Measurements from ENCODE around the gene QRSL1.
"Not testable (repeated sequence)": the region's sequence is repeated elsewhere in the genome, so short reads cannot be mapped to it uniquely, and the experiment has no call there.

Gene QRSL1

DNA sequence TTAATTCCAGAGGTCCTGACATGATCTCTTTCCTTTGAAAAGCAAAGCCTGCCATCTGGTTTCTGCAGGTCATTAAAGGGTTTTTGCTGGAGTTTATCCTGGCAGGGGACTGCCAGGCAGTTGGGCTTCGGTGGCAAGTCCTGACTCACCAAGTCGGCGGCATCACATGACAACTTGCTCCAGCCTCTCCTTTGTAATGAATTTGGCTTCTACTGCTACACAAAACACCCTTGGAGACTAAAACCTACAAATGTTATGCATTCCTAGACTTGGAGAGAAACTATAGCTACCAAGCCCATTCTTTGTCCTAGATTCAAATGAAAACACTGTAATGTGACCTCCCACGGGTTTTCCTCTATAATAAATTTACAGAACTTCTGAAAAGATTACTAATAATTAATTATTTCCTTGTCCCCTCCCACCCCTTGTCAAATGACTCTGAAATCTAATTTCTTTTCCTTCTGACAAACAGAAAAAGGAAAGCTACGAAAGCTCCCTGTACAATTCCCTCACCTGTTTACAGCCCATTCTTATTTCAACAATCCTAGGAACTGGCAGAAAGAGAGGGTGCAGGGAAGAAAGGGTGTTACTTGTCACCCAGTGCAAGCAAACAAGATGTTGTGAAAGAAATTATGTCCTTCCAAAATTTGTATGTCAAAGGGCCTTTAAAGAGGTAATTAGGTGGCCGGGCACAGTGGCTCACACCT, 62.9 kb downstream of the QRSL1 start:
- H3K4me2 ChIP-seq, result no peak overlapping the region; the same call in 1 of the 2 replicates
- H3K4me3 ChIP-seq, result no peak overlapping the region
- H3K27me3 ChIP-seq, result no peaks in the 10 kb centered on the region
- no peak overlapping the region for H3K9ac ChIP-seq
- H3K27ac ChIP-seq, result no peak overlapping the region
- TF ChIP-seq Cebpa-rat (IDR thresholded peaks at IDR 0.05), result no peak
- no peaks in the 10 kb centered on the region for H3K36me3 ChIP-seq
- no peaks in the 10 kb centered on the region; the same call in 1 of the 2 replicates for H3K9me3 ChIP-seq
- no peaks in the 10 kb centered on the region for H4K20me1 ChIP-seq
- peaks cover 52% of the 10 kb centered on the region for H3K4me1 ChIP-seq

DNA sequence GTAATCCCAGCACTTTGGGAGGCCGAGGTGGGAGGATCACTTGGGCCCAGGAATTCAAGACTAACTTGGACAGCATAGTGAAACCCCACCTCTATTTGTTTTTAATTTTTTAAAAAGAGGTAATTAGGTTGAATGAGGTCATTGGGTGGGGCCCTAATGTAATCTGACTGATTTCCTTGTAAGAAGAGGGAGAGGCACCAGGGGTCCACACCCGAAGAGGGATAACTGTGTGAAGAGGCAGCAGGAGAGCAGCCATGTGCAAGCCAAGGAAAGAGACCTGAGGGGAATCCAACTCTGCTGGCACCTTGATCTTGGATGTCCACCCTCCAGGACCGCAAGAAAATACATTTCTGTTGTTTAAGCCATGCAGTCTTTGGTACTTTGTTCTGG, 63.4 kb downstream of the QRSL1 start:
- H3K4me1 ChIP-seq, result peaks cover 57% of the 10 kb centered on the region
- no peak overlapping the region for H3K4me3 ChIP-seq
- no peak overlapping the region for H3K9ac ChIP-seq
- no peak for TF ChIP-seq Cebpa-rat (IDR thresholded peaks at IDR 0.05)
- no peaks in the 10 kb centered on the region; the same call in 1 of the 2 replicates for H3K9me3 ChIP-seq
- H4K20me1 ChIP-seq, result no peaks in the 10 kb centered on the region
- peak overlapping the region; percentile 65; the same call in 1 of the 2 replicates for H3K4me2 ChIP-seq
- H3K36me3 ChIP-seq, result no peaks in the 10 kb centered on the region
- H3K27me3 ChIP-seq, result no peaks in the 10 kb centered on the region
- no peak overlapping the region for H3K27ac ChIP-seq

DNA sequence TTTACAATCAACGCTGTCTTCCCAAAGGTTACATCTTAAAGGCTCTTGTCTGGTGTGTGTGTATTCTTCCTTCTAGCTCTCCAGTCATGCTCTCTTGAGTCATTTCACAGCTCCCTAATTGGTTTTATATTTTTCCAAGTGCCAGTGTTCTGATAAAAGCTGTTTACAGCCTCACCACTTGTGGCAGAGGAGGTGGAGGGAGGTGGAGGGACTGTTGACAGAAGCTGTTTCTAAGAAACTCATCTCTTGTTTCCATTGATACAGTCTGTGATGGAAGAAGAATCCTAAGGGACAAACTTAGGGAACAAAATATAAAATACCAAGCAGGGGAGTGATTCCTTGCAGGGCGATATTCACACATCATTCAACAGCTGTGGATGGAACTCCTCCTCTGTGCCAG, 64.0 kb downstream of the QRSL1 start:
- H3K9me3 ChIP-seq, result no peaks in the 10 kb centered on the region; the same call in 1 of the 2 replicates
- H3K36me3 ChIP-seq, result no peaks in the 10 kb centered on the region
- no peaks in the 10 kb centered on the region for H4K20me1 ChIP-seq
- peak overlapping the region; percentile 65 for H3K4me2 ChIP-seq
- no peak overlapping the region for H3K27ac ChIP-seq
- no peak overlapping the region for H3K9ac ChIP-seq
- no peak overlapping the region for H3K4me3 ChIP-seq
- H3K27me3 ChIP-seq, result no peaks in the 10 kb centered on the region
- peaks cover 60% of the 10 kb centered on the region for H3K4me1 ChIP-seq
- no peak for TF ChIP-seq Cebpa-rat (IDR thresholded peaks at IDR 0.05)

DNA sequence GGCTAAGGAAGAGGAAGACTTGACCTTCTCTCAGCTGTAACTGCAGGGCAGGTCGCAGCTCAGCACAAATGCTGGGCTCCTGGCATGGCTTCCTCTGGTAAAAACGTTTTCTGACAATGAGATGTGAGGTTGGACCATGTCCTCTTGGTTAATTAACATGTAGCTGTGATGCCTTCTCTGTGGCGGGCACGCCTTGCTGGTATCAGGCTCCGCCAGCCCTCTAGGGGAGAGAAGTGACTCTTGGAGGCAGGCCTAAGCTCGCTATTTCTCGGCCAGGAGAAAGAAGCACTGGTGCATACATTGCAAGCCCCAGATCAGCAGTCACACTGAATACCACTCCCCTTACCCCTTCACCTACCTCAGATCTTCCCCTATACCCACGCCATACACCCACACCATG, 65.0 kb downstream of the QRSL1 start:
- no peaks in the 10 kb centered on the region; the same call in 1 of the 2 replicates for H3K9me3 ChIP-seq
- peak overlapping the region; percentile 41; the same call in 1 of the 2 replicates for H3K27ac ChIP-seq
- no peak overlapping the region for H3K4me3 ChIP-seq
- peaks cover 62% of the 10 kb centered on the region for H3K4me1 ChIP-seq
- peak overlapping the region; percentile 65 for H3K4me2 ChIP-seq
- no peaks in the 10 kb centered on the region for H3K36me3 ChIP-seq
- H3K27me3 ChIP-seq, result no peaks in the 10 kb centered on the region
- TF ChIP-seq Cebpa-rat (IDR thresholded peaks at IDR 0.05), result no peak
- no peaks in the 10 kb centered on the region for H4K20me1 ChIP-seq
- H3K9ac ChIP-seq, result peak overlapping the region; percentile 20; the same call in 1 of the 2 replicates

DNA sequence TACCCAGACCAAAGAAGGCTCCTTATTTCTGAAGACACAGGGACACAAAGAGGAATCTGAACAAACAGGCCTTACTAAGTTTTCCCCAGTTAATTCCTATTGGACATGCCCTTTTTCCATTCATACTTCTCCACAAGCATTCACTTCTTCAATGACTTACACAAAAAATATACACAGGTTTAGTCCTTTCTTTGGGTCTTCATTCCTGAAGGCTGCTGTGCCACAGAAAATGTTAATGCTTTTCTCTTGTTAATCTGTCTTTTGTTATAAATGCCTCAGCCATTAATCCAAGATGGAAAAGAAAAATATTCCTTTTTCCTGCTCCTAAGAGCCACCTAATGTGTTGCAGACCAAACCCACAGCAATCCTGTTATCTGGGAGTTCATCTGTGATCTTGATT, 71.2 kb downstream of the QRSL1 start:
- Histone ChIP-seq H4K20me1 (no peaks in the 10 kb centered on the region), H3K9ac (peak overlapping the region; percentile 89), H3K4me2 (peak overlapping the region; percentile 95), H3K4me3 (peak overlapping the region; percentile 27; the same call in 1 of the 2 replicates), H3K9me3 (peaks cover 12% of the 10 kb centered on the region), H3K27me3 (no peaks in the 10 kb centered on the region), H3K27ac (peak overlapping the region; percentile 99), H3K36me3 (peaks cover 8% of the 10 kb centered on the region; the same call in 1 of the 2 replicates), H3K4me1 (peaks cover 93% of the 10 kb centered on the region)
- TF ChIP-seq Cebpa-rat (IDR thresholded peaks at IDR 0.05), result no peak

DNA sequence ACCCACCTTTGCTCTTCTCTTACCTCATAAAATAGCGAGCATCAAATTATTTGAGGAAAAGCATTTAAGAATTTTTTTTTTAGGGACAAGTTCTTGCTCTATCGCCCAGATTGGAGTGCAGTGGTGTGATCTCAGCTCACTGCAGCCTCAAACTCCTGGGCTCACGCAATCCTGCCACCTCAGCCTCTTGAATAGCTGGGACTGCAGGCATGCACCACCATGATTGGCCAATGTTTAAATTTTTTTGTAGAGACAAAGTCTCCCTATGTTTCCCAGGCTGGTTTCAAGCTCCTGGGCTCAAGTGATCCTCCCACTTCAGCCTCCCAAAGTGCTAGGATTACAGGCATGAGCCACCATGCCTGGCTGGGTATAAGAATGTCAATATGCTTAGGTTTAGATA, 71.8 kb downstream of the QRSL1 start:
- Histone ChIP-seq H3K4me3 (peak overlapping the region; percentile 63), H3K27ac (peak overlapping the region; percentile 99), H3K36me3 (peaks cover 14% of the 10 kb centered on the region; the same call in 1 of the 2 replicates), H3K4me1 (peaks cover 93% of the 10 kb centered on the region), H3K9ac (peak overlapping the region; percentile 89), H3K4me2 (peak overlapping the region; percentile 95), H3K9me3 (peaks cover 18% of the 10 kb centered on the region)
- not testable (repeated sequence) for H4K20me1 ChIP-seq, H3K27me3 ChIP-seq

DNA sequence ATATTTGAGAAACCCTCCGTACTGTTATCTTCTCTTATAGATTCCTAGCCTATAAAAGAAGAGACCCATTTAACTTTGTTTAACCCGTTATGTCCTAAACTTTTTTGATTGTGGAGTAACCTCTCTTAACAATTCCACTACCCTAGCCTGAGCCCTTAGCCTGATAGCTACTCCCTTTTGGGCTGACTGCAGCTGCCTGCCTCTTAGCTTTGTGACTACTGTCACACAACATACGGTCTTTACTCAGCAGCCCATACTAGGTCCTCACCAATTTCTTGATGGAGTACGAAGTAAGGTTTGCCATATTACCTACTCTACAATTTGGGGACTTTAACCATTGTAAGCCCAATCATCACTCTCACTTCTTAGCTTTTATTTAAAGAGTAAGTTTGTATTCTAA, 72.7 kb downstream of the QRSL1 start:
- peak overlapping the region; percentile 89 for H3K9ac ChIP-seq
- TF ChIP-seq Cebpa-rat (IDR thresholded peaks at IDR 0.05), result no peak
- peaks cover 26% of the 10 kb centered on the region for H3K9me3 ChIP-seq
- no peaks in the 10 kb centered on the region for H3K27me3 ChIP-seq
- peak overlapping the region; percentile 99 for H3K27ac ChIP-seq
- peak overlapping the region; percentile 63 for H3K4me3 ChIP-seq
- H3K4me2 ChIP-seq, result peak overlapping the region; percentile 95
- peaks cover 85% of the 10 kb centered on the region for H3K4me1 ChIP-seq
- peaks cover 16% of the 10 kb centered on the region; the same call in 1 of the 2 replicates for H3K36me3 ChIP-seq
- no peaks in the 10 kb centered on the region for H4K20me1 ChIP-seq

DNA sequence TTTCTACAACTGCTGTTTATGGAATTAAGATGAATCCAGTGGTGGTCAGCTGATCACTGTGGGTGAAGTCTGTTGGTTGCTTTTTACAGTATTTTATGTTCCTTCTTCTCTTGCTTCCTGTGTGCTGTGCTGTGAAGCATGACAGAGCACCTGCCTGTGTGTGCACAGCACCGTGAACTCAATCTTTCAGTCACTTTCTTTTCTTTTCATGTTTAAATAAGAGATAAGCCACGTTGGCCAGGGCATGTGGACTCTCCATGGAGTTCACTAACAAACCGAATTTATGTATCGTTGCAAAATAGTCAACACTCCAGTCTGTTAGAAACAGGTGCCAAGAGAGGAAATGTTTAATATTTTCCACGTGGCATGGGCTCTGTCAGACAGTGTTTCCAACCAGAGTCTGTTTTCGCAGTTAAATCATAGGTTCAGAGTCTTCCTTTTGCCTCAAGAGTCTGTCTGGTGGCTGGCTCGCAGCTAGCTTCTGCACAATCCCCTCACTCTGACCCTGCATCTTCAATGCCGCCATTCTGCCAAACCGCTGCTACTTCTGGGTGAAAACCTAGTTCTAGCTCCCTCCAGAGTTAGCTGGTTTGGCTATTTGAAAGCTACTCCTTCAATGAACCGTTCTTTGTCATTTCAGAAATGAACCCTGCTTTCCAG, 73.2 kb downstream of the QRSL1 start:
- H3K27me3 ChIP-seq, result no peaks in the 10 kb centered on the region
- peak overlapping the region; percentile 89 for H3K9ac ChIP-seq
- H3K4me2 ChIP-seq, result peak overlapping the region; percentile 95
- TF ChIP-seq Cebpa-rat (IDR thresholded peaks at IDR 0.05), result no peak
- peak overlapping the region; percentile 99 for H3K27ac ChIP-seq
- H3K4me1 ChIP-seq, result peaks cover 80% of the 10 kb centered on the region
- H4K20me1 ChIP-seq, result no peaks in the 10 kb centered on the region
- H3K9me3 ChIP-seq, result peaks cover 28% of the 10 kb centered on the region
- peaks cover 16% of the 10 kb centered on the region; the same call in 1 of the 2 replicates for H3K36me3 ChIP-seq
- peak overlapping the region; percentile 63 for H3K4me3 ChIP-seq

DNA sequence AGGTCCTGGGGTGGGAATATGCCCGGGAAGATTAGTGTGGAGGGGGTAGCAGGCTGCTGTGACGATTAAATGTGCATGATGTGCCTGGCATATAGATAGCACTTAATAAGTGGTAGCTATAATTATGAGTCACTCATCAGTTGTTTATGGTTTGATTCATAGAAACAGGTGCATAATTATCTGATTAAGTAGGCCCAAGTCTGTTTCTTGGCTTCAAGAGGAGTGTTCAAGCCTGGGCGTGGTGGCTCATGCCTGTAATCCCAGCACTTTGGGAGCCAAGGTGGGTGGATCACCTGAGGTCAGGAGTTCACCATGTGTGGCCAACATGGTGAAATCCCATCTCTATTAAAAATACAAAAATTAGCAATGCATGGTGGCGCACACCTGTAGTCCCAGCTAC, 74.9 kb downstream of the QRSL1 start:
- H3K27me3 ChIP-seq, result no peaks in the 10 kb centered on the region
- H3K9me3 ChIP-seq, result peaks cover 39% of the 10 kb centered on the region
- H3K9ac ChIP-seq, result peak overlapping the region; percentile 89; the same call in 1 of the 2 replicates
- peaks cover 16% of the 10 kb centered on the region; the same call in 1 of the 2 replicates for H3K36me3 ChIP-seq
- H3K27ac ChIP-seq, result peak overlapping the region; percentile 99
- no peak for TF ChIP-seq Cebpa-rat (IDR thresholded peaks at IDR 0.05)
- peaks cover 63% of the 10 kb centered on the region for H3K4me1 ChIP-seq
- H3K4me3 ChIP-seq, result peak overlapping the region; percentile 38
- H4K20me1 ChIP-seq, result no peaks in the 10 kb centered on the region
- H3K4me2 ChIP-seq, result peak overlapping the region; percentile 95

DNA sequence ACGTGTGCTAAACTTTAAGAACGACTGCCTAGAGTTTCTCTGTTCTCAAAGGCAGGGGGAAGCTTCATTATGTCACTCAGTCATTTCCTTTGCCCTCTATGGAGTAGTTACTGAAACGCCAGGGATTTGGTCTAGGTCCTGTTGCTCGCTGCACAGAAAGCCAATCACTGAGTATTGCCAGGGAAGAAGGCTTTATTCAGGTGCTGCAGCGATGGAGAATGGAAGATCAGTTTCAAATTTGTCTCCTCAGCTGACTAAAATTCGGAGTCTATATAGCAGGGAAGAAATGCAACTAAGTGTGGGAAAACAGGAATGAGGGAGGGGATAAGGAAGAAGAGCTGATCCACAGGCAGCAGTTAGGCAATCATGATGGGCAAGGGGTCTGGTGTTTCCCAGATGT, 75.8 kb downstream of the QRSL1 start:
- H4K20me1 ChIP-seq, result no peaks in the 10 kb centered on the region
- H3K4me1 ChIP-seq, result peaks cover 59% of the 10 kb centered on the region
- peak overlapping the region; percentile 99 for H3K27ac ChIP-seq

More for the DNA sequence above, 75.8 kb downstream of the QRSL1 start:
- H3K27me3 ChIP-seq, result no peaks in the 10 kb centered on the region
- H3K9ac ChIP-seq, result no peak overlapping the region
- peaks cover 16% of the 10 kb centered on the region; the same call in 1 of the 2 replicates for H3K36me3 ChIP-seq
- peak overlapping the region; percentile 95; the same call in 1 of the 2 replicates for H3K4me2 ChIP-seq
- peak overlapping the region; percentile 38 for H3K4me3 ChIP-seq
- no peak for TF ChIP-seq Cebpa-rat (IDR thresholded peaks at IDR 0.05)
- H3K9me3 ChIP-seq, result peaks cover 40% of the 10 kb centered on the region
